ENCODE measurements around the gene GALNT17.
"Not testable (repeated sequence)": the region's sequence is repeated elsewhere in the genome, so short reads cannot be mapped to it uniquely, and the experiment has no call there.

- not testable (repeated sequence) for TF ChIP-seq CTCF (IDR thresholded peaks at IDR 0.05; ENCODE audit: borderline replicate concordance, extremely low read depth, low read length, poor library complexity, severe bottlenecking); EZH2 (IDR thresholded peaks at IDR 0.05; ENCODE audit: borderline replicate concordance, low read depth, low read length, severe bottlenecking)
Observed at GRCh38 chr7:71592388-71592787, 460.4 kb downstream of the GALNT17 start.

Data from DND-41 (cell line).